Breast epithelium (tissue), 4 donors: ENCODE results near the gene CDKL2. TPM values are rescaled to one million over a fixed set of nuclear protein-coding genes. Genes with fewer than 3 reads are reported as not detected.

ENCODE experiments used
- DNase-seq, 2 donors: peaks; one replicate each; pipeline ENCODE4 v3.0.0-alpha.2; 2019; ENCODE audit warnings: low spot score in 2 of 2
- H3K27ac ChIP-seq, 2 donors: fragments of 200-600 bp; sonication (generic) in 1 of 2; one replicate each; pipeline ENCODE4 v1.5.1; 2016 to 2019; ENCODE audit warnings: mild to moderate bottlenecking in 1 of 2
- H3K27me3 ChIP-seq, 2 donors: fragments of 200-600 bp; sonication (generic) in 1 of 2; one replicate each; pipeline versions ENCODE4 v1.5.1 to v1.6.0; 2017 to 2019; ENCODE audit warnings: control low read depth in 1 of 2, mild to moderate bottlenecking in 1 of 2
- H3K36me3 ChIP-seq: fragments of 200-600 bp; one replicate; pipeline ENCODE4 v1.5.1; 2019
- H3K4me1 ChIP-seq, 2 donors: fragments of 200-600 bp; sonication (generic); one replicate each; pipeline ENCODE4 v1.5.1; 2016 to 2019; ENCODE audit warnings: control low read depth in 1 of 2
- H3K4me3 ChIP-seq, 3 donors: fragments of 200-600 bp; sonication (generic); 1 replicate in 2 of 3; 2 replicates in 1 of 3; pipeline ENCODE4 v1.5.1; 2016 to 2019; ENCODE audit warnings: mild to moderate bottlenecking in 3 of 3, moderate library complexity in 2 of 3
- H3K9me3 ChIP-seq, 2 donors: fragments of 200-600 bp; sonication (generic) in 1 of 2; one replicate each; pipeline ENCODE4 v1.5.1; 2016 to 2019; ENCODE audit warnings: control low read depth in 1 of 2
- POLR2A ChIP-seq: fragments of 450-650 bp; IDR thresholded peaks from one replicate; pipeline ENCODE4 v1.6.1; 2016; ENCODE audit warnings: antibody characterized with exemption, mild to moderate bottlenecking, moderate library complexity
- POLR2AphosphoS5 ChIP-seq, 3 donors: sonication (generic); formaldehyde crosslinking; IDR thresholded peaks; one replicate each; pipeline ENCODE4 v1.6.1; 2017; ENCODE audit warnings: antibody characterized with exemption in 3 of 3
- intact Hi-C: fragments of 100-400 bp; cut with DNase I; formaldehyde crosslinking; loops from one replicate; pipeline ENCODE4 v1.15.1; 2023; ENCODE audit warnings: low total_unique reads
- total RNA-seq, 3 donors: library from RNA; depleted of rRNA; stranded (reverse); fragments of >200 nt; gene quantifications; one replicate each; pipeline ENCODE4 v1.1.0, GENCODE V29; 2016
- TF ChIP-seq, protein P1 (sequence below), 3 donors: fragments of 450-650 bp; IDR thresholded peaks; one replicate each; pipeline ENCODE4 v1.5.1; 2016 to 2017; ENCODE audit warnings: antibody characterized with exemption in 3 of 3, mild to moderate bottlenecking in 3 of 3, moderate library complexity in 3 of 3

Gene CDKL2
- total RNA-seq, 3 donors from 2014 or later: 0.16 to 2.3 (median 1.6) TPM

DNA sequence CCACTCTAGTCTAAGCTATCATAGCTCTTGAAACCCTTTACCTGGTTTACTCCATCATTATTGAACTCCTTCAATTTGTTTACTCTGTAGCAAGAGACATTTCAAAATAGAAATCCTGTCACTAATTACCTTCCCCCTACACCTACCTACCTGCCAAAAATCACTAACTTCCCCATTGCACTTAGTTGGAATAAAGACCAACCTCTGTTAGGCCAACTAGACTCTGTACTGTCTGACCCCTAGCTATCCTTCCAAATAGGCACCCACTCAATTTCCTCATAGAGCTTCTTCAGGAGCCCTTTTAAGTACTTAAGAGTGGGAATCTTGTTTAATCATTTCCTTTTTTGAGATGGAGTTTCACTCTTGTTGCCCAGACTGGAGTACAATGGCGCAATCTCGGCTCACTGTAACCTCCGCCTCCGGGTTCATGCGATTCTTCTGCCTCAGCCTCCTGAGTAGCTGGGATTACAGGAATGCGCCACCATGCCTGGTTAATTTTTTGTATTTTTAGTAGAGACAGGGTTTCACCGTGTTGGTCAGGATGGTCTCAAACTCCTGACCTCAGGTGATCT lies 8.9 kb upstream of the CDKL2 start:
- Histone ChIP-seq H3K27ac (no peak overlapping the region), H3K27me3 (no peaks in the 10 kb centered on the region), H3K9me3 (no peaks in the 10 kb centered on the region), H3K4me3 (no peak overlapping the region), H3K36me3 (no peaks in the 10 kb centered on the region), H3K4me1 (no peaks in the 10 kb centered on the region)
- no peak for DNase-seq
- intact Hi-C loops: no loop called here
- no peak for TF ChIP-seq POLR2A
- TF ChIP-seq, protein P1, sequence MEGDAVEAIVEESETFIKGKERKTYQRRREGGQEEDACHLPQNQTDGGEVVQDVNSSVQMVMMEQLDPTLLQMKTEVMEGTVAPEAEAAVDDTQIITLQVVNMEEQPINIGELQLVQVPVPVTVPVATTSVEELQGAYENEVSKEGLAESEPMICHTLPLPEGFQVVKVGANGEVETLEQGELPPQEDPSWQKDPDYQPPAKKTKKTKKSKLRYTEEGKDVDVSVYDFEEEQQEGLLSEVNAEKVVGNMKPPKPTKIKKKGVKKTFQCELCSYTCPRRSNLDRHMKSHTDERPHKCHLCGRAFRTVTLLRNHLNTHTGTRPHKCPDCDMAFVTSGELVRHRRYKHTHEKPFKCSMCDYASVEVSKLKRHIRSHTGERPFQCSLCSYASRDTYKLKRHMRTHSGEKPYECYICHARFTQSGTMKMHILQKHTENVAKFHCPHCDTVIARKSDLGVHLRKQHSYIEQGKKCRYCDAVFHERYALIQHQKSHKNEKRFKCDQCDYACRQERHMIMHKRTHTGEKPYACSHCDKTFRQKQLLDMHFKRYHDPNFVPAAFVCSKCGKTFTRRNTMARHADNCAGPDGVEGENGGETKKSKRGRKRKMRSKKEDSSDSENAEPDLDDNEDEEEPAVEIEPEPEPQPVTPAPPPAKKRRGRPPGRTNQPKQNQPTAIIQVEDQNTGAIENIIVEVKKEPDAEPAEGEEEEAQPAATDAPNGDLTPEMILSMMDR (IDR thresholded peaks at IDR 0.05): no peak
- TF ChIP-seq POLR2AphosphoS5 (IDR thresholded peaks at IDR 0.05): no peak

DNA sequence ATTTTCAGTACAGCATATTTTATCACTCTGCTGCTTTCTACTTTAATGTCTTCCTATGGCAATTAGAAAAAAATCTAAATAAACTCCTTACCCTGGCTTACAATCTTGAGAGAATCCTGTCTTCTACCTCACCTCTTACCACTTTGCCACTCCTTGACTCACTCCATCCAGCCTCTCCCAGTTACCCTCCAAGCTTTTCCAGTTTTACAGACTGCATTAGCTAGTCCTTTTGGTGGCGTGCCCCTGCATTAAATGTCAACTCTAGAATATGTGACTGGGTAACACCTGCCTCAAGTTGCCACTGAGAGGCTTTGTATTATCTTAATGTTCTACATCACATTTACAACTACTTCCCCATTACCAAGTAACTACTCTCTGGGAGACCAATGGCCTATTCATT lies 7.5 kb upstream of the CDKL2 start:
- Histone ChIP-seq H3K4me3 (no peak overlapping the region), H3K27ac (no peak overlapping the region), H3K9me3 (no peaks in the 10 kb centered on the region), H3K27me3 (no peaks in the 10 kb centered on the region), H3K36me3 (no peaks in the 10 kb centered on the region), H3K4me1 (no peaks in the 10 kb centered on the region)
- no peak for DNase-seq
- TF ChIP-seq, protein P1 (IDR thresholded peaks at IDR 0.05): no peak
- TF ChIP-seq POLR2AphosphoS5 (IDR thresholded peaks at IDR 0.05) (no peak), POLR2A (no peak)
- intact Hi-C loops: no loop called here

DNA sequence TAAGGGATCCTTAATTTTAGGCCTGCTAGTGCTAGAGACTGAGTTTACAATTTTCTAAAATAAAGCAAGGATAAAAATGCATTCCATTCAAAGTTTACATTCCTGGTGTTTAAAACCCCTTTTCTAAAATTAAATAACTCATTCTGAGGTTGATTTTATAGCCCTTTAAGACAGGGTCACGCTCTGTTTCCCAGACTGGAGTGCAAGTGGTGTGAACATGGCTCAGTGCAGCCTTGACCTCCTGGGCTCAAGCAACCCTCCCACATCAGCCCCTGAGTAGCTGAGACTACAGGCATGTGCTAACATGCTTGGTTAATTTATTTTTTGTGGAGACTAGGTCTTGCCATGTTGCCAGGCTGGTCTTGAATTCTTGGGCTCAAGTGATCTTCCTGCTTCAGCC lies 6.8 kb upstream of the CDKL2 start:
- intact Hi-C loops: no loop called here

DNA sequence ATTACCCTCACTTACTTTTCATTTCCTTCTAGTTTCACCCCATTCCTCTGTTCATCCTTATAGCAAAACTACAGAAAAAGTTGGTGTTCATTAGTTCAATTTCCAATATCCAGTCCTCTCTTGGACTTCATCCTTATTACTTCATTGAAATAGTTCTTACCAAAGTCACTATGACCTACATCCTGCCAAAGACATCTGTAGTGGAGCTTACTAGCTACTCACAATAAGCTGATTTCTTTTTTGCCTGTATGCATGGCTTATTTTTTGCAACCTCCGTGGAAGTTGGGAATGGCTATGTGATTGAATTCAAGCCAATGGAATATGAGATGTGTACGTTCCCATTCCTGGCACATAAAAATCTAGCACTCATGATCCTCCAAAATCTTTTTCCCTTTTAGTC lies 4.6 kb upstream of the CDKL2 start:
- no peak for DNase-seq
- Histone ChIP-seq H3K4me3 (no peak overlapping the region), H3K27me3 (no peaks in the 10 kb centered on the region), H3K36me3 (no peaks in the 10 kb centered on the region), H3K4me1 (no peaks in the 10 kb centered on the region), H3K9me3 (no peaks in the 10 kb centered on the region), H3K27ac (no peak overlapping the region)
- TF ChIP-seq, protein P1 (IDR thresholded peaks at IDR 0.05): no peak
- TF ChIP-seq POLR2A (no peak), POLR2AphosphoS5 (IDR thresholded peaks at IDR 0.05) (no peak)
- intact Hi-C loops: no loop called here

More for the DNA sequence above, 6.8 kb upstream of the CDKL2 start:
- DNase-seq: no peak
- H3K4me1 ChIP-seq: no peaks in the 10 kb centered on the region
- no peaks in the 10 kb centered on the region for H3K9me3 ChIP-seq
- TF ChIP-seq POLR2AphosphoS5 (IDR thresholded peaks at IDR 0.05): no peak
- TF ChIP-seq, protein P1 (IDR thresholded peaks at IDR 0.05): no peak
- TF ChIP-seq POLR2A: no peak
- H3K27ac ChIP-seq: no peak overlapping the region
- no peaks in the 10 kb centered on the region for H3K36me3 ChIP-seq
- no peak overlapping the region for H3K4me3 ChIP-seq
- no peaks in the 10 kb centered on the region for H3K27me3 ChIP-seq

DNA sequence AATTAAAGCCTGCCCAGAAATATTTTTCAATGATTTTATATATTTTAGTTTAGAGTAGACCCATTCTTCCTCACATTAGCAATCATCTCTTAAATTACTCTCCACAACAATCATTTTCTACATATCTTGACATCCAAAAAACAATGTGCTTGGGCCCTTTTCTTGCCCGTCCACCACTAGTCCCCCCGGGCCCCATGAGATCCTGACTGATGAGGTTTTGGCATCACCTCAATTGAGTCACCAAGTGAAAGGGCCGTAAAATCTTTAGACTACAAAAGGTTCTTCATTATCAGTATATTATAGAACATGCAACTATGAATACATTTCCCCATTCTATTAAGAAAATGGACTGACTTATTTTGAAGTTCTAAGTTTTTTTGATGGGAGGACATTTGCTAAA lies 4.0 kb upstream of the CDKL2 start:
- DNase-seq: no peak
- Histone ChIP-seq H3K27ac (no peak overlapping the region), H3K4me3 (no peak overlapping the region), H3K36me3 (no peaks in the 10 kb centered on the region), H3K4me1 (no peaks in the 10 kb centered on the region), H3K27me3 (no peaks in the 10 kb centered on the region), H3K9me3 (no peaks in the 10 kb centered on the region)
- intact Hi-C loops: no loop called here
- TF ChIP-seq POLR2A: no peak
- TF ChIP-seq POLR2AphosphoS5 (IDR thresholded peaks at IDR 0.05): no peak
- TF ChIP-seq, protein P1 (IDR thresholded peaks at IDR 0.05): no peak
